HG03457 (cell line): ENCODE data around the gene OVOL2.
"Not testable (repeated sequence)": the region's sequence is repeated elsewhere in the genome, so short reads cannot be mapped to it uniquely, and the experiment has no call there.

ENCODE experiments used
- ATAC-seq: cut with Tn5 transposase; IDR thresholded peaks from one replicate; pipeline ENCODE4 v1.9.1; 2021; ENCODE audit warnings: moderate number of reproducible peaks; ENCODE audit not compliant: unreplicated experiment

Gene OVOL2

DNA sequence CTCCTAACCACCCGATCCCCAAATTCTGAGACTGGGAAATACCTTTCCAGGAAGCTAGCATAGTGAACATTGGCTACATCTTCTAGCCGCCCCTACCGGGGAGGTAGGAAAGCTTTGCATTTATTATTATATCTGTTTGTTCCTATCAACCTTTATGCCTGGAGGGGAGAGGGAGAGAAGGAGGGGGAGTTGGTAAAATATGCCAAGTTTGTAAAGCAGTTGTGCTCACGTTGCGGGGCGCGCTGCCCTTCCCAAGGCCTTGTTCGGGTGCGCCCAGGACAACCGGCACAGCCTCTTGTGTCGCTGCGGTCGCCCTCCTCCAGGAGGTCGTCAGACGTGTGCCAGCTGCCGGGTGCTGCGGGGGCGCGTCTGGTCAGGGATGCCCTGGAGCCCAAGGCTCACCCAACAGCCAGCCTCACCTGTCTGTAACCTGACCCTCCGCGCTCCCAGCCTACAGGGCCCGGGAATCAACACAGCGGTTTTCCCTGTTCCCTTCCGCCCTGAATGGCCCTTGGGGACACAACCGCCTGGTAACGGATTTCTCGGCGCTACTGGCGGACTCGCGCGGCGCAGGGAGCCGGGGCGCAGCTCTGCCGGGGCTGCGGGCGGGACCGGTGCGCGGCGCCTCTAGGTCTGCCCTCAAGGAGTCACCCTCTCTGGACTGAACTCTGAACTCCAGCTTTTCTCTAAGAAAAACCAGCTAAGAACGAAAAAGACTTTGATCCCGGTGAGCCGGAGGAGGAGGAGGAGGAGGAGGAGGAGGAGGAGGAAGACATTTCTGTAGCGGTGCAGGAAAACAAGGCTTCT, 1.1 kb upstream of the OVOL2 start:
- no peak for ATAC-seq

DNA sequence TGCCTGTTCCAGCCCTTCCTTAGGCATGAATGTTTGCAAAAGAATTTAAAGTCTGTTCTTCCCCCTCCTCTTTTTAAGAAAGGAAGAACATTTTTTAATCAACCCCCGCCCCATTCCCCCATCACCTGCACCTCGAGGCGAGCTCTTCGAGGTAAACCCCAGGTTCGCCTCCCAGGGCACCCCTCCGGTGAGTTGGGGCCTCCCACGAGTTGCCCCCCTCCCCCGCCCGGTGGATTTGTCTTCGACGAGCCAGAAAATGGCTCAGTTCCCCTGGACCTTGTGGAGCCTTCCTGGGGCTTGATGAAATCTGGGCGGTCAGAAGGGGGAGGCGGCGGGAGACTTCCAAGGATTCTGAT, 256 bp upstream of the OVOL2 start:
- ATAC-seq = no peak

DNA sequence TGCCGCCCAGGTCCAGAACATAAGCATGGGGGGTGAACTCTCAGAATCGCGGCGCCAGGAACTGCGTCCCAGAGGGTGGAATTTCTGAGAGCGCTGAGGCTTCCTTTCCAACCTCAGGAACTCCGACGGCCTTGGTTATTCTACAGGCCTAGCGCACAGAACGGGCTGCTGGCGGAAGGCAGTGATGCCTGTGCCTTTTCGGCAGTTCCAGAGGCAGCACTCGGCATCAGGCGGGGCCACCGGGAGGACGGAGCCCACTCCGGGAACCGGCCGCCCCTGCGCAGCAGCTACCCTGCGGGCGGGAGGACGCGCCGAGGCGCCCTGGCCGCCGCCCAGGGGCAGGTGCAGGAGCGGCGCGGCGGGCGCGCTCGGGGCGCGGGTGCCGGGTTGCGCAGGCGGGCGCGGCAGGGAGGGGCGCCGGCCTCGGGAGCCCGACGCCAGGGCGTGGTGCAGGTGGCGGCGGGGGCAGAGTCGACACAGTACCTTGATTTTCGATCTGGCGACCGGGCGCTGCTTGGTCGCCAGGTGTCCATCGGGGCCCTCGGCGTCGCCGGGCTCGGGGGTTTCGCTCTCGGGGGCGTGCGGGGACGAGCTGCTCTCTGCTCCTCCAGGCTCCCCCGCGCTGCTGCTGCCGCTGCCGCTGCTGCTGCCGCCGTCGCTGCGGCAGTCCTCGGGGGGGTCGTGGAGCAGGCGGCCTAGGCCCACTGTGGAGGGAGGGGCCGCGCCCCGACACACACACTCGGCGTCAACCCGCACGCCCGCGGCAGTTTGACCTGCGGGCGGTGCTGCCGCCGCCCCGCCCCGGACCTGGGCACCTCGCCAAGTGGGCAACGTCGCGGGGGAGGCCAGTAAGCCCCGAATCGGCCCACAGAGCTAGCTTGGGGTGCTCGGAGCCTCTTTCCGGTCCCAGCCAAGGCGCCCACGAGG, 1.3 kb downstream of the OVOL2 start:
- ATAC-seq = no peak

GRCh38 chr20:18055261-18055660, 2.5 kb downstream of the OVOL2 start:
- ATAC-seq = no peak

- no peak for ATAC-seq
Observed at GRCh38 chr20:18052856-18053255, 4.9 kb downstream of the OVOL2 start.

DNA sequence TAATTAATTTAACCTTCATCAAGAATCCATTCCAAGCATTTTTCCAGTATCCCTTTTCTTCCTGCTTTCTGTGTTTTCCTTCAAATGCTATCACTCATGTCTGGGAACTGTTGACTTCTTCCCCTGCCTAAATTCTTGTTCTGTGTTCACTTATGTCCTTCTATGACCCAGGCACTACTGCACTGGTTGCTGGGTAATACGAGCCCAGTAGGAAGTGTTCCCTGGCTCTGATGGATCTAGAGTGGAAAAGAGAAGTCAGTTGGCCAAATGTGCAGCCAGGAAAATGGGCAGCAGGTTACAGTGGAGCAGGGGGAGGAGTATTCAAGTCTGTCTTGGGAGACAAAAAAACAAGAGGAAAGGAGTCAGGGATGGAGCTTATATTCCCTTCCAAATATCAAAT, 7.1 kb downstream of the OVOL2 start:
- no peak for ATAC-seq

- ATAC-seq = no peak
Observed at GRCh38 chr20:18048176-18048575, 9.5 kb downstream of the OVOL2 start.

- ATAC-seq = no peak
Observed at GRCh38 chr20:18046535-18046934, 11.2 kb downstream of the OVOL2 start.

DNA sequence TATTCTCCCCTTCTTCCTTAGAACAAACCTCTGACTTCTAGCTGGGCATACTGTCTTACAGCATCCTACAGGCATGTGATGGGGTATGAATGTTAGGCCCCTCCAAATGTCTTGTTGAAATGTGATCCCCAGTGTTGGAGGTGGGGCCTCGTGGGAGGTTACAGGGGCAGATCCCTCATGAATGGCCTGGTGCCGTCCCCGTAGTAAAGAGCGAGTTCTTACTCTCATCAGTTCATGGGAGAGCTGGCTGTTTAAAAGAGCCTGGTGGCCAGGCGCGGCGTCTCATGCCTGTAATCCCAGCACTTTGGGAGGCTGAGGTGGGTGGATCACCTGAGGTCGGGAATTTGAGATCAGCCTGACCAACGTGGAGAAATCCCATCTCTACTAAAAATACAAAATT, 15.5 kb downstream of the OVOL2 start:
- no peak for ATAC-seq

- no peak for ATAC-seq
Observed at GRCh38 chr20:18041462-18041861, 16.3 kb downstream of the OVOL2 start.

DNA sequence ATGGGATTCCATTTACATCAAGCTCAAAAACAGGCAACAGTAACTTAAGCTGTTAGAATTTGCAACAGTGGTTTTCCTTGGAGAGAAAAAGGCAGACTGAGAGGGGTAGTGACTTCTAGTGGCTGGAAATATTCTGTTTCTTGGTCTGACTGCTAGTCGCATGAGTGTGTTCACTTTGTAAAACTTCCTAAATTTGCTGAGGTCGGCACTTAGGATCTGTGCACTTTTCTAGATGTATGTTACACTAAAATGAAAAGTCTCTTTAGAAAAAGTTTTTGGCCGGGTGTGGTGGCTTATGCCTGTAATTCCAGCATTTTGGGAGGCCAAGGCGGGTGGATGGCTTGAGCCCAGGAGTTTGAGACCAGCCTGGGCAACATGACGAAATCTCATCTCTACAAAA, 18.7 kb downstream of the OVOL2 start:
- no peak for ATAC-seq

DNA sequence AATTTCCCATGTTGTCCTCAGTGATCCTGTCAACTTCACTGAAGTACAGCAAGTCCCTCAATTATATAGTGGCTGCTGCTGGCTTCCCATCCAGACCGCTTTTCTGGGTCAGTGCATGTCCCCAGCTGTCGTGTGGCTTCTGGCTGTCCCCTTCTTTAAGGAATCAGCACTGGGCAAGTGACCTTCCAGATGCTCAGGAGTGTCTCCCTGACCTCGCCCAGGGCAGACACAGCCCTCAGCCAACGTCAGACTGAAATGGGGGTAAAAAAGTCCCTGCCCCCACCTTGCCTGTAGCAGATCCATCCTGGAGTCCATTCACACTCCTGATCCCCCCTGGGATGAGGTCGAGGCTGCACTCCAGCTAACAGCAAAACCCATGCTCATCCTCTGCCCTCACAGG, 23.7 kb downstream of the OVOL2 start:
- ATAC-seq = no peak

- no peak for ATAC-seq
Observed at GRCh38 chr20:18032977-18033892, 24.5 kb downstream of the OVOL2 start.

- no peak for ATAC-seq
Observed at GRCh38 chr20:18031888-18032509, 25.7 kb downstream of the OVOL2 start.

DNA sequence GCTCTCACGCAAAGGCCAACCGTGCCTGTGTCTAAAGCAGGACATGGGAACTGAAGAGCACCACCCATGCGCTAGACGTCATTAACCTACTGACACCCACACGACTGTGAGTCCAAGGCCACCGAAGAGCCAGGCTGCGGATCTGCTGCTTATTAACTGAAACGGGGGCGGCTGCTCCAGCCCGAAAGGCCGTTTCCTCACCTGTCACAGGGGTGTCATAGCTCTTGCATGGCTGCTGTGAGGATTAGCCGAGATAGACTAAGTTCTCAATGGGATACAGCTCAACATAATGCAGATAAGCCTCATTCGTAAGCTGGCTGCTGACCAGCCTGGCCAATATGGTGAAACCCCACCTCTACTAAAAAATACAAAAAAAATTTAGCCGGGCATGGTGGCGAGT, 26.7 kb downstream of the OVOL2 start:
- no peak for ATAC-seq

DNA sequence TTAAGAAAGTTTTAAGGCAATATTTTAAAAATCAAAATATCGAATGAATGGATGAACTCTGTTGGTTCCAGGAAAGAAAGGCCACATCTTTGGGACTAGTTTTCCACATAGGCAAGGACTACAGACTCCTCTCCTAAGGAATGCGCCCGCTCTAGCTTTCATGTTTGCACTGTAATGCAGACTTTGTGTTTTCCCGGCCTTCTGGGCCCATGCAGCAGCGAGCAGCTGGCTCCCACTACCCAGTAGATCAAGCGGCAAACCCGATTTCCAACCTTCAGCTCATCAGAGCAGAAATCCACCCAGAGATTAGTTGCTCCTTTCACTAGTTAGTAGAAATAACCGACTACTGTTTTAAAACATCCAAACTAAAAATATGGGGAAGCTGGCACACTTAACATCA, 27.7 kb downstream of the OVOL2 start:
- ATAC-seq = no peak

DNA sequence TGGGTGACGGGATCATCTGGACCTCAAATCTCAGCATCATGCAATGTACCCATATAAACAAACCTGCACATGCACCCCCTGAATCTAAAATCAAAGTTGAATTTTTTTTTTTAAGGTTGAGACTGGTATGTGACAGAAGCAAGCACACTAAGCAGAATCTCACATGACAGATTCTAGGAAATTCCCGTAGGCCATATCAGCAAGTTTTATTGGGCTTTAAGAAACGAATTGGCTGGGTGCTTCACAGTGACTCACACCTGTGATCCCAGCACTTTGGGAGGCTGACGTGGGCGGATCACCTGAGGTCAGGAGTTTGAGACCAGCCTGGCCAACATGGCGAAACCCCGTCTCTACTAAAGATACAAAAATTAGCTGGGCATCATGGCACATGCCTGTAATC, 30.7 kb downstream of the OVOL2 start:
- not testable (repeated sequence) for ATAC-seq

DNA sequence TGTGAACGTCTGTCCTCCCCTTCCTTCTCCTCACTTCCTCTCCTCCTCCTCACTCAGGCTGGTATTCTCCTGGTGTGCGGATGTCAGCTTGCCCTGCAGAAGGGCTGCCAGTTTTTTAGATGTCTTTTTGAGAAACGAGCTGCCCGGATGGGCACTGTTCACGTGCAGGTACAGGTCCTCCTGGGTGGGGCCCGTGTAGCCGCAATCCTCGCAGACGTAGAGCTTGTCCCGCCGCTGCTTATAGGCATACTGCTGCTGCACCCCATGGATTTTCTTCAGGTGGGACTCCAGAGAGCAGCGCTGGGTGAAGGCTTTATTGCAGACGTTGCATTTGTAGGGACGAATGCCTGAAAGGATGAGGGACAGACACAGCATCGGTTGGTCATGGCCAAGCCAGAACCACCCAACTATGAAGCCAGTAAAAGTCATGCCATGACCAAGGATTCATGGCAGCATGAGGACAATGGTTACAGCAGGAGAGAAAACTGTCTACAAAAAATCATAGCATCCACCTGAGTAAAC, 33.0 kb downstream of the OVOL2 start:
- ATAC-seq = no peak

- ATAC-seq = no peak
Observed at GRCh38 chr20:18020931-18021330, 36.8 kb downstream of the OVOL2 start.

DNA sequence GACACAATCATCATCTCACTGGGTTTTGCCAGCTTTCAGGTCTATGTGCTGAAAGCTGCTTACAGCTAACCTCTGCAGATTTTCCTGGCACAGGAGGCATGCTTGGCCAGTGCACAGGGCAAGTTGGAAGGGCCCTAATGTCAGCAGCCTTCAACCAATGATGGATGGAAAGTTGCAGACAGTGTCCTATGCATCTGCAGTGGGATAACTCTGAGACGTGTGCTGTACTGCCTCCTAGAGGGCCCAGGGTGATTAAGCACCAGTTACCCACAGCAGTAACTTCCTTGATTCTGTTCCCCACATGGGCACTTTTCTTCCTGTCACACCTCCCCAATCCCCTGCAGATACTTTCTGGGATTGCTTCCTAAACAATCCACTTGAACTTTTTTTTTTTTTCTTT, 38.6 kb downstream of the OVOL2 start:
- ATAC-seq = peak; percentile 61
